IPS-18a (cell line): ENCODE measurements around the gene HAP1.
A peak's percentile ranks its signal among the peaks of the same experiment; 100 is the strongest.

Source experiments
- H3K27ac ChIP-seq: one replicate; pipeline ENCODE4 v1.5.1; 2013; ENCODE audit warnings: low read length
- H3K27me3 ChIP-seq: one replicate; pipeline ENCODE4 v1.6.1; 2013; ENCODE audit warnings: mild to moderate bottlenecking, low read length; ENCODE audit not compliant: control insufficient read depth, insufficient read depth
- H3K36me3 ChIP-seq: one replicate; pipeline ENCODE4 v1.6.1; 2013; ENCODE audit warnings: low read depth, low read length; ENCODE audit not compliant: control insufficient read depth
- H3K4me1 ChIP-seq: one replicate; pipeline ENCODE4 v1.6.1; 2013; ENCODE audit warnings: low read depth, low read length; ENCODE audit not compliant: control insufficient read depth
- H3K4me3 ChIP-seq: one replicate; pipeline ENCODE4 v1.5.1; 2013; ENCODE audit warnings: low read length
- H3K9ac ChIP-seq: one replicate; pipeline ENCODE4 v1.6.1; 2013; ENCODE audit warnings: mild to moderate bottlenecking, low read length, moderate library complexity
- H3K9me3 ChIP-seq: one replicate; pipeline ENCODE4 v1.6.1; 2013; ENCODE audit warnings: low read depth, low read length; ENCODE audit not compliant: control insufficient read depth

HAP1 gene

DNA sequence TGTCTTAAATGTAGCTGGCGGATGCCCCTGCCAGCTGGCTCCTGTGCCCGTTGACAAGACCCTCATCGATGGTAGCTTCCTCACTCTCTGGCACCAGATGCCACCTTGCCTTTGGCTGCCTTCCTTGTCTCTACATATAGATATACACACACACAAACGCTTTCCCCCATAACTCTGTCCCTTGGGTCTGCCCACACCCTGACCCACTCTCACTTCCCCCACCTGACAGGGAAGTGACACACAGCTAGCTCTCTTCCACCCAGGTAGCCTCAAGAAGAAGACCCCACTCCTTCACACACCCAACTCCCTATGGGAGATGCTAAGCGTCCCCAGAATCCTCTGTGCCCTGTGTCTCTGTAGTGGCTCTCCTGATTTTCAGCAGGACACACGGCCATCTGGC lies 26.4 kb upstream of the HAP1 start:
- Histone ChIP-seq H3K4me1 (no peaks in the 10 kb centered on the region), H3K27ac (no peak overlapping the region), H3K9me3 (no peaks in the 10 kb centered on the region), H3K9ac (no peak overlapping the region), H3K36me3 (peaks cover 67% of the 10 kb centered on the region), H3K27me3 (no peaks in the 10 kb centered on the region), H3K4me3 (no peak overlapping the region)

DNA sequence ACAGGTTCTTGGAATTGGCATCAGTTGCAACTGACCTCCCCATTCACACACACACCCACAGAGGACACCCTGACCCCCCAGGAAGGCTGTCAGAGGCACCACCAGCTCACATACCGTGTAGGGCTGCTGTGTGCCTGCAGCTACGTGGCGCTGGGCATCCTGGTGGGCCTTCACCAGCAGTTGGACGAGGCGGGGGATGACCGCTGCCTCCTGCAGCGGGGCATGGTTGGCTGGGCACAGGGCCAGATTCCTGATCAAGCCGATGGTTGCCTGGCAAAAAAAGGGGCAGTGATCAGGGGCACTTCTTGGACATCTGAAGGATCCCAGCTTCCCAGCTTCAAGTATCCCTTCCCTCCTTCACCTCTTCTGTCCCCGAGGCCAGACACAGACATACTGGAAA lies 24.2 kb upstream of the HAP1 start:
- H3K27me3 ChIP-seq, result no peaks in the 10 kb centered on the region
- no peak overlapping the region for H3K9ac ChIP-seq
- no peak overlapping the region for H3K27ac ChIP-seq
- no peaks in the 10 kb centered on the region for H3K9me3 ChIP-seq
- no peak overlapping the region for H3K4me3 ChIP-seq
- H3K36me3 ChIP-seq, result peaks cover 61% of the 10 kb centered on the region
- H3K4me1 ChIP-seq, result no peaks in the 10 kb centered on the region

DNA sequence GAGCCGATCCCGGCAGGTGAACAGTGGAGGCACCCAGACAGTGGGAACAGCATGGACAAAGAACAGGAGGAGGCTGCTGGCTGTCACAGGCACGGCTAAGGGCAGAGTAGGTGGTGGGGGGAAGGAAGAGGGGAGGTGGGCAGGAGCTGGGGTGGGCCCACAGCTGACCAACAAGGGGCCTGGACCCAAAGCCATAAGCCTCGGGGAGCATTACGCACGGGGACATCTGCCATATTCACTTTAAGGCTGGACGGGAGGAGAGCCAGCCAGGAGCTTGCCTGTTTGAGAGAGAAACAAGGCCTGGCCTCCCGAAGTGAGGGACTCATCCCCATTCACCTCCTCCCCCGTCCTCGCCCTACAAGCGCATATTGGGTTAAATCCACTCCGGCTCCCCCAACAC lies 19.6 kb upstream of the HAP1 start:
- Histone ChIP-seq H3K4me3 (no peak overlapping the region), H3K9me3 (no peaks in the 10 kb centered on the region), H3K27me3 (no peaks in the 10 kb centered on the region), H3K36me3 (peaks cover 36% of the 10 kb centered on the region), H3K4me1 (no peaks in the 10 kb centered on the region), H3K27ac (no peak overlapping the region), H3K9ac (no peak overlapping the region)

DNA sequence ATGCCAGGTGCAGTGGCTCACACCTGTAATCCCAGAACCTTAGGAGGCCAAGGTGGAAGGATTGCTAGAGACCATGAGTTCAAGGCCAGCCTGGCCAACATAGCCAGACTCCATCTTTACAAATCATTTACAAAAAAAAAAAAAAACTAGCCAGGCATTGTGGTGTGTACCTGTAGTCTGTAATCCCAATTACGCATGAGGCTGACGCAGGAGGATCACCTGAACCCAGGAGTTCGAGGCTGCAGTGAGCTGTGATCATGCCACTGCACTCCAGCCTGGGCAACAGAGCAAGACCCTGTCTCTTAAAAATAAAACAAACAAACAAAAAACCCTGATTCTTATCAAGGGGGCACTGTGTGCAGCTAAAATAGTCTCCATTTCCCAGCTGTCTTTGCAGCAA lies 16.8 kb upstream of the HAP1 start:
- H3K4me3 ChIP-seq, result no peak overlapping the region
- no peak overlapping the region for H3K9ac ChIP-seq
- H3K4me1 ChIP-seq, result no peaks in the 10 kb centered on the region
- no peaks in the 10 kb centered on the region for H3K9me3 ChIP-seq
- H3K27me3 ChIP-seq, result no peaks in the 10 kb centered on the region
- peaks cover 17% of the 10 kb centered on the region for H3K36me3 ChIP-seq
- H3K27ac ChIP-seq, result no peak overlapping the region

DNA sequence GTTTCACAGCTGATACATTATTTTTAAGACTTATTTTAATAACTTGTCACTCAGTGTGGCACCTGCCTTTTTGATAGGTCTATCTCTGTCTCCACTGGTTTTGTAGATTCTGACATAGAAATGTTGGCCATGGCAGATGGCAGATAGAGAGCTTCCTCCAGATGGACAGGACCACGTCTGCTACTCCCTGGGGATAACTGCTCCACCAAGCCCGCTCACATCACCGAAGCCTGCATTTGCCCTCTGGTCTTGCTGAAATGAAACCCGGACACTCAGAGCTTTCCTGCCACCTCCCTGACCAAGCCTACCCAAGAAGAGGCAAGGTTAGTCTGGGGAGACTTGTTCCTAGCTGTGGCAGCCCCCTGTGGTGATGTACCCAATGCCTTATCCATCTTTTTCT lies 16.4 kb upstream of the HAP1 start:
- Histone ChIP-seq H3K4me3 (no peak overlapping the region), H3K36me3 (peaks cover 13% of the 10 kb centered on the region), H3K27me3 (no peaks in the 10 kb centered on the region)

DNA sequence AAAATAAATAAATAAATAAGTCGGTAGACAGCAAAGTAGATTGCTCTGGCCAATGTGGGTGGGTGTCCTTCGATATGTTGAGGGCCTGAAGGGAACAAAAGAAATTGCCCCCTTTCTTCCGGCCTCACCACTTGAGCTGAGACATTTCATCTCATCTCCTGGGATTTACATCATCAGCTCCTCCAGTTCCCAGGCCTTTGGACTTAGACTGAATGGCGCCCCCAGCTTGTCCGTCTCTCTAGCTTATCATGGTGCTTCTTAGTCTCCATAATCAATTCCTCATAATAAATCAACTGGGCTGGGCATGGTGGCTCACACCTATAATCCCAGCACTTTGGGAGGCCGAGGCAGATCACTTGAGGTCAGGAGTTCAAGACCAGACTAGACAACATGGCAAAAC lies 13.8 kb upstream of the HAP1 start:
- Histone ChIP-seq H3K9me3 (no peaks in the 10 kb centered on the region), H3K9ac (no peak overlapping the region), H3K4me3 (no peak overlapping the region), H3K36me3 (no peaks in the 10 kb centered on the region), H3K27me3 (no peaks in the 10 kb centered on the region), H3K4me1 (no peaks in the 10 kb centered on the region), H3K27ac (no peak overlapping the region)

More for the DNA sequence above, 16.4 kb upstream of the HAP1 start:
- no peaks in the 10 kb centered on the region for H3K4me1 ChIP-seq
- H3K9me3 ChIP-seq, result no peaks in the 10 kb centered on the region
- no peak overlapping the region for H3K9ac ChIP-seq
- H3K27ac ChIP-seq, result no peak overlapping the region

DNA sequence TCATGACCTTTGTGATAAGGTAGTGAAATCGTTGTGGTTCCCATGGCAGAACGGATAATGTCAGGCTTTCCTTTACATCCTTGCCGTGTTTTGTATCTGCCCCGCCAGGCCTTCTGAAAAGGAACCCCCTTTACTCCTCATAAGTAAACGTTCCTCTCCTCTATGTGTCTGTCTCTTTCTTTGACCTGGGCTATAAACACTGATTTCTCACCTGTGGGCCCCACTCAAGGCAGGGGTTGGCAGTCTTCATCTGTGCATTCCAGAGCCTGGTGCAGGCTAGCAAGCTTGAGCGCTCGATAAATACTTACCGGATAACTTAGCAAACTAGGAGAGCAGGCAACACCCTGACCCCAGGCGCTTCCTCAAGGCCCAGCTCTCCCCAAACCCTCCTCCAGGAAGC lies 7.3 kb upstream of the HAP1 start:
- no peak overlapping the region for H3K27ac ChIP-seq
- H3K36me3 ChIP-seq, result no peaks in the 10 kb centered on the region
- H3K9ac ChIP-seq, result no peak overlapping the region
- no peak overlapping the region for H3K4me3 ChIP-seq
- H3K4me1 ChIP-seq, result peaks cover 7% of the 10 kb centered on the region
- H3K27me3 ChIP-seq, result peaks cover 13% of the 10 kb centered on the region
- no peaks in the 10 kb centered on the region for H3K9me3 ChIP-seq

DNA sequence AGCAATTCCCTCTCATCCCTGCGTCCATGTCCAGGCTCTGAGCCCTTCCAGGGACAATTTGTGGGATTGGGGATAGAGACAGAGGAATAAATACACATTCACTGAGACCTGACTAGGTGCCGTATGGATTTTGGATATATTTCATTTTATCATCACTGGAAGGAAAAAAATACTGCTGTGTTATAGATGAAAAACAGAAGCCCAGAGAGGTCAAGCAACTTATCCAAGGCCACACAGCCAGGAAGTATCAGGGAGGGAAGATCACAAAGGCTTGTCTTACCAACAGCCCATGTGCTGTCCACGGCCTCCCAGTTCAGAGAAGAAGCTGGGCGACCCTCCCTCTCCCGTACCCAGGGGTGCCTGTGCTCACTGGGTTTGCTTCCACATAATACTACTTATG lies 6.1 kb upstream of the HAP1 start:
- no peak overlapping the region for H3K9ac ChIP-seq
- no peaks in the 10 kb centered on the region for H3K9me3 ChIP-seq
- H3K27me3 ChIP-seq, result peaks cover 25% of the 10 kb centered on the region

DNA sequence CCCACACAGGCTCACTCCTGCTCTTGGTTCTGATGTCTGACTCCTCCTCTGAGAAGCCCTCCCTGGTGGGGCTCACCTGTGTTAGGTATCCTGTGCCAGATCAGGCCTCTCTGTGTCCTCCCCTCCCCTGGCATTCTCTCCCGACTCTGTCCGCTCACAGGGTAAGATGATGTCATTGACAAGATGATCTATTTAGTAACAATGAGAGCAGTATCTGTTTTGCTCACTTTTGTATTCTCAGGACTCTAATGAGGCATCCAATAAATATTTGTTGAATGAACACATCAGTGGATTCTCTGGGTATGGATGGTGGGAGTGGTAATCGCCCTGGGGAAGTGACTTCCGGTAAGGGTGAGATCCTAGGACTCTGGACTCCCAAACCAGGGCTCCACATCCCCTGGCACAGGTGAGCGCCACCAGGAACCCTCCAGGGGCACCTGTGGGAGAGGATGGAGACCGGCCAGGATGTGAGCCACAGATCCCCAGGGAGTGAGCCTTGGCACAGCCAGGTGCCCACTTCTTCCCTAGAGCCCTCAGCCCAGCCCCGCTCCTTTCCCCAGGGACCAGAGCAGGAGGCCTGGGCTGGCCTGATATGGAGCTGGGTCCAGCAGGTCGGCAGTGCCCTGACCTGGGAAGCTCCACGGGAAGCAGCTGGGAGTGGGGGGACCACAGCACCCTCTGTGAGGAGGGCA lies 5.4 kb upstream of the HAP1 start:
- Histone ChIP-seq H3K27ac (no peak overlapping the region), H3K4me1 (peaks cover 7% of the 10 kb centered on the region)

More for the DNA sequence above, 6.1 kb upstream of the HAP1 start:
- no peak overlapping the region for H3K4me3 ChIP-seq
- no peak overlapping the region for H3K27ac ChIP-seq
- no peaks in the 10 kb centered on the region for H3K36me3 ChIP-seq
- peaks cover 7% of the 10 kb centered on the region for H3K4me1 ChIP-seq

DNA sequence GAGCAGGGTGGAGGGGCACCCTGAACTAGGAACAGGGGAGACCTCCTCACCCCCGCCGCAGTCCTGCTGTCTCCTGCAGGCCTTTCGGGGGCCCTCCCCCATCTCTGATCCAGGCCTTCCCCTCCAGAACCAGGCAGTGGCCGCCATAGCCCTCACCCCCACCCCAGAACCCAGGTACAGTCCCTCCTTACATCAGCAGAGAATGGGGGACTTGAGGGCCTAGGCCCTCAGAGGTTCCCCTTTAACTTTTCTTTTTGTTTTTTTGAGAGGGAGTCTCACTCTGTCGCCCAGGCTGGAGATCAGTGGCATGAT lies 4.3 kb upstream of the HAP1 start:
- peaks cover 42% of the 10 kb centered on the region for H3K27me3 ChIP-seq
- H3K9ac ChIP-seq, result peak overlapping the region; percentile 59
- no peak overlapping the region for H3K27ac ChIP-seq
- H3K36me3 ChIP-seq, result no peaks in the 10 kb centered on the region
- H3K4me1 ChIP-seq, result peaks cover 7% of the 10 kb centered on the region
- no peaks in the 10 kb centered on the region for H3K9me3 ChIP-seq
- no peak overlapping the region for H3K4me3 ChIP-seq

More for the DNA sequence above, 5.4 kb upstream of the HAP1 start:
- H3K27me3 ChIP-seq, result peaks cover 32% of the 10 kb centered on the region
- H3K4me3 ChIP-seq, result no peak overlapping the region
- no peaks in the 10 kb centered on the region for H3K36me3 ChIP-seq
- H3K9me3 ChIP-seq, result no peaks in the 10 kb centered on the region
- no peak overlapping the region for H3K9ac ChIP-seq

DNA sequence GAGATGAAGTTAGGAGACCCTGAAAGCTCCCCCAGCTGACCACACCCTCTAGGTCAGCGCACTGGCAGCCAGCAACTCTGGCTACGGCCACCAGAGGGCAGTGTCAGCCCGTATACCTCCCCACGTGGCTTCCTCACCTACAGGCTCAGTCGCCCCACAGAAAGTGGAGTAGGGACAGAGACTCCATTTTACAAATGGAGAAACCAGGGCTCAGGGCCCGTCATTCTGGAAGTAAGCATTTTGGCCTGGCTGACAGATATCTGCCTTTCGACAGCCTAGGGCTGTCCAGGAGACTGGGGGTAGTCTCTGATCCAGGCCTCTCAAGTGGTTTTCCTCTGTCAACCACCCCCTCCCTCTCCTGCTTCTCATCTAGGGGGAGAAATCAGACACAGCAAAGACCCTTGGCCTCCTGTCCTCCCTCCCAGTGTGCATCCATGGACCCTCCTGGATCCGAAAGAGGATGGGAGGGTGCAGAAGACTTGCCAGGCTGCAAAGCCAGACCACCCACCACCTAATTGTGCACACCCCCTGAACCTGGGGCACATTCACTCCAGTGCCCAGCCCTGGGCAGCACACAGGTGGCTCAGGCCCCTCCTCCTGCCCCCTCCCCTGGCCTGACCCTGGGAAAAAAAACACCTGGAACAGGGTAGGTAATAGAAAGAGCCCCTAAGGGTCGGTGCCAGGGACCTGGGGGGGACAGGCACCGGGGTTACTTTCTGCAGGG lies 3.8 kb upstream of the HAP1 start:
- no peak overlapping the region for H3K4me3 ChIP-seq
- peaks cover 47% of the 10 kb centered on the region for H3K27me3 ChIP-seq
- no peaks in the 10 kb centered on the region for H3K9me3 ChIP-seq
- peak overlapping the region; percentile 58 for H3K27ac ChIP-seq
- no peaks in the 10 kb centered on the region for H3K36me3 ChIP-seq
- peak overlapping the region; percentile 59 for H3K9ac ChIP-seq
- H3K4me1 ChIP-seq, result peaks cover 7% of the 10 kb centered on the region

DNA sequence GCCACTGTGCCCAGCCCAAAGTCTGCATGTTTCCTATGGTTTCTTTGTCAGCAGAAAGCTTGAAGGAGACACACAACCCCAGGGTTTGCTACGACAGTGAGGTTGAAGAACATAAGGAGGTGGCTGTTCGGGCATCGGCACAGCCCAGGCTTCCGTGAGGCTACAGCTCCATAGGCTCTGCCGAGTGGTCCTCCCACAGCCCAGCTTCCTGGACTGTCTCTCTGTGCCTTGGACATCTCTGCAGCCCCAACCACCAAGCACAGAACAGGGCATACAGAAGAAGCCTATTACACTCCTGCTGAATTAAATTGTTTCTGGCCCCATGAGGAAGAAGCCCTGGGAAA lies 3.2 kb upstream of the HAP1 start:
- Histone ChIP-seq H3K36me3 (no peaks in the 10 kb centered on the region), H3K4me3 (no peak overlapping the region), H3K27me3 (peaks cover 53% of the 10 kb centered on the region), H3K27ac (no peak overlapping the region), H3K9me3 (no peaks in the 10 kb centered on the region), H3K9ac (no peak overlapping the region), H3K4me1 (peaks cover 7% of the 10 kb centered on the region)
